GM19395 (cell line): ENCODE data around the gene ATP11A.
"Not testable (repeated sequence)": the region's sequence is repeated elsewhere in the genome, so short reads cannot be mapped to it uniquely, and the experiment has no call there.

Source experiments
- ATAC-seq: cut with Tn5 transposase; IDR thresholded peaks from one replicate; pipeline ENCODE4 v1.9.1; 2021; ENCODE audit warnings: mild to moderate bottlenecking, moderate library complexity; ENCODE audit not compliant: unreplicated experiment

The ATP11A gene

DNA sequence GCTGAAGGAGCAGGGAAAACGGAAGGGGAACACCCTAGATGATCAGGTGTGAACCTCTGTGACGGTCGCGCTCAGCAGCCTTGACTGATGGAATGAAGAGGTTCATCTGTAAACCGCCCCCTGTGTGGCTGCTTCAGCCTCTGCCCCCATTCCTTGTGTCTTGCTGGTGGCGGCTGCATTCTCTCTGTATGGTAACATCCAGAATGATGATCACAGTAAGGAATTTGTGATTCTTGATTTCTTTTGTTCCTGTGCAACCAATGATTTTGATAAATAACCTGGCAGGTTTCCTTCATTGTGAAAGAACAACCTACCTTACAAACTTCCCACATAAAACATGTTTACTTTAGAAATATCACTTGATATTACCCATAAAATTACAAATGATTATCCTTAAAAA is 160.4 kb downstream of the ATP11A start:
- ATAC-seq, result no peak

DNA sequence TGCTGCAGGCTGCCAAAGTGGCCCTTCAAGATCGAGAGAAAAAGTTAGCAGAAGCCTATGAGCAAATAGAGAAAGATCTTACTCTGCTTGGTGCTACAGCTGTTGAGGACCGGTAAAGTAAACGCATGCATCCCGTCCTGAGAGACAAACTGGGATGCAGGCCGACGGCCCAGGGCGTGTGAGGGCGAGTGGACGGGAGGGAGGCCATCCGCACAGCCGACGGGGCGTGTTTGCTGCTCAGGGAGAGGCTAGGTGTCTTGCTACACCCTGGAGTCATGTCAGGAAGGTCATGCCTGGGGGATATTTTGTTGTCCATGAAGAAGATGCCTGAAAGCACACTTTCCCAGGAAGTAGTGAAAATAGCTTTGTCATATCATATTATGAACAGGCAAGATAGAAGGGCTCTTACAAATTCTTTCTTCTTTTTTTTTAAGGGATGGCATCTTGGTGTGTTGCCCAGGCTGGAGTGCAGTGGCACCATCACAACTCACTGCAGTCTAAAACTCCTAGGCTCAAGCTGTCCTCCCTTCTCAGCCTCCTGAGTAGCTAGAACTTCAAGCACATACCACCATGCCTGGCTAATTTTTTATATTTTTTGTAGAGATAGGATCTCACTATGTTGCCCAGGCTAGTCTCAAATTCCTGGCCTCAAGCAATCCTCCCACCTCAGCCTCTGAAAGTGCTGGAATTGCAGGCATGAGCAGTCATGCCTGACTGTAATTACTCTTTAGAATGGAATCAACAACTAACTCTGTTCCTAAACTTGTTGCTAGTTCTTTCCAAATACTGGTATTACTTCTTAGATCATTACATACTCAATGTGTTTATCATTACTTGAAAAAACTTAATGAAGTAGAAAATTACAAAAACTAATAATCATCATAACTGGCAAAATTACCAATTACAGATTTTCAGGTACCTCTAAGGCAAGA is 161.5 kb downstream of the ATP11A start:
- ATAC-seq, result no peak

DNA sequence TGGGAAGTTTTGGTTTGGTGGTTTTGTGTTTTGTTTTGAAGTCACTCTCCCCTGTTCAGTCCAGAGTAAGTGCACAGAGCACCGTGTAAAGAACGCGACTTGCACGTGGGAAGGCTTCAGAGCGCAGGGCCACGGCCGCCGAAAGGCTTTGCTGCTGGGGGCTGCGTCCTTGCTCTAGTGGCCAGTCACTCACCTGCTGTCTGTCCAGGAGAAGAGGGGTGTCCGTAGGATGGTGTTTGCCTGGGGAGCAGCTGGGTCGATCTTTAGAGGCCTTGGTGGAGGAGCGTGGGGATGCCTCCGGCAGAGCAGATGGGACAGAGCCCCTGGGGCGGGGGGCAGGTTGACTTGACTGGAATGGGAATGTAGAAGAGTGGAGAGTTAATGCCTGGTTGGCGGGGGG is 162.6 kb downstream of the ATP11A start:
- no peak for ATAC-seq

DNA sequence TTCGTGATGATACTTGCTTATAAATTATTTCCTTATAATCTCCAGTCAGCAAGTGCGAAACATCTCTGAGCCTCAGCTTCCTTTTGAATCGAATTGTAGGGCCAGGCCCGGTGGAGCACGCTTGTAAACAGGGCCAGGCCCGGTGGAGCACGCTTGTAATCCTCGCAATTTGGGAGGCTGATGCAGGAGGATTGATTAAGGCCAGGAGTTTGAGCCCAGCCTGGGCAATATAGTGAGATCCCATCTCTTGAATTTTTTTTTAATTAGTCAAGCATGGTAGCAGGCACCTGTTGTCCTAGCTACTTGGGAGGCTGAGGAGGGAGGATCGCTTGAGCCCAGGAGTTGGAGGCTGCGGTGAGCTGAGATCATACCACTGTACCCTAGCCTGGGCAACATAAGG is 163.0 kb downstream of the ATP11A start:
- no peak for ATAC-seq

DNA sequence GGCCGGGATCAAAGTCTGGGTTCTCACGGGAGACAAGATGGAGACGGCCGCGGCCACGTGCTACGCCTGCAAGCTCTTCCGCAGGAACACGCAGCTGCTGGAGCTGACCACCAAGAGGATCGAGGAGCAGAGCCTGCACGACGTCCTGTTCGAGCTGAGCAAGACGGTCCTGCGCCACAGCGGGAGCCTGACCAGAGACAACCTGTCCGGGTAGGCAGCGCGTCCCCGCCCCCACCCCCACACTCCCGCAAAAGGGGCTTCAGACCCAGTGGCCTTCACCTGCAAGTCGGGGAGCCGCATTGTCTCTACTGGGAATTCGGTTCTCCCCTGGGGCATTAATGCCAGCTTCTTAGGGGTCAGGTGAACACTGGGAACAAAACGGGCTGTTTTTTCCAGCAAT is 164.5 kb downstream of the ATP11A start:
- no peak for ATAC-seq

DNA sequence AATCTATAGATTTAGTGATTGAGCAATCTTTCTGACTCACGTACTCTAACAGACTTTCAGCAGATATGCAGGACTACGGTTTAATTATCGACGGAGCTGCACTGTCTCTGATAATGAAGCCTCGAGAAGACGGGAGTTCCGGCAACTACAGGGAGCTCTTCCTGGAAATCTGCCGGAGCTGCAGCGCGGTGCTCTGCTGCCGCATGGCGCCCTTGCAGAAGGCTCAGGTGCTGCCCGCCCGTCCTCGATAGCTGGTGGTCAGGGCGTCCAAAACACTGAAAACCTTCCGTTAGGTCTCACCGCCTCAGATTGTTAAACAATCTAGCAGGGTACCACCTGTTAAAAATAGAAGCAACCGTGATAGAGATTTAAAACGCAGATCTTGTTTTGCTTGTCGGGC is 166.0 kb downstream of the ATP11A start:
- ATAC-seq, result no peak

DNA sequence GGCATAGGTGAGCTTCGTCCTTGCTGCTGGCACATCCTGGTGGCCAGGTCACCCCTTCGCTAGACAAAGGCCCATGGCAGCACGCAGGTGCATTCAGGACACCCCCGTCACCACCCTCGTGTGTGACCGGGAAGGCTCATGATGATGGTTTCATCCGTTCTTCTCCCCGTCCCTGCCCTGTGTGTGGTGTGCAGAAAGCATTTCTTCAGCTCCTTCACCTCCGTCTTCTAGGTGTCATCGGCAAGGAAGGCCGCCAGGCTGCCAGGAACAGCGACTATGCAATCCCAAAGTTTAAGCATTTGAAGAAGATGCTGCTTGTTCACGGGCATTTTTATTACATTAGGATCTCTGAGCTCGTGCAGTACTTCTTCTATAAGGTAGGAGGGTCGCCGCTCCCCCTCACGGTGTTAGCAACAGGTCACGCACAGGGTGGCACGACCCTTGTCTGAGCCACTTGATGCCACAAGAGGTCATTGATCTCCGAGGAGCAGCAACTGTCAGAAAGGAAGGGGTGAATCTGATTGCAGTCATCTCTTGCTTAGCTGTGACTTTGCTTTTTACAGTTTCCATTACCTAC is 168.2 kb downstream of the ATP11A start:
- no peak for ATAC-seq

DNA sequence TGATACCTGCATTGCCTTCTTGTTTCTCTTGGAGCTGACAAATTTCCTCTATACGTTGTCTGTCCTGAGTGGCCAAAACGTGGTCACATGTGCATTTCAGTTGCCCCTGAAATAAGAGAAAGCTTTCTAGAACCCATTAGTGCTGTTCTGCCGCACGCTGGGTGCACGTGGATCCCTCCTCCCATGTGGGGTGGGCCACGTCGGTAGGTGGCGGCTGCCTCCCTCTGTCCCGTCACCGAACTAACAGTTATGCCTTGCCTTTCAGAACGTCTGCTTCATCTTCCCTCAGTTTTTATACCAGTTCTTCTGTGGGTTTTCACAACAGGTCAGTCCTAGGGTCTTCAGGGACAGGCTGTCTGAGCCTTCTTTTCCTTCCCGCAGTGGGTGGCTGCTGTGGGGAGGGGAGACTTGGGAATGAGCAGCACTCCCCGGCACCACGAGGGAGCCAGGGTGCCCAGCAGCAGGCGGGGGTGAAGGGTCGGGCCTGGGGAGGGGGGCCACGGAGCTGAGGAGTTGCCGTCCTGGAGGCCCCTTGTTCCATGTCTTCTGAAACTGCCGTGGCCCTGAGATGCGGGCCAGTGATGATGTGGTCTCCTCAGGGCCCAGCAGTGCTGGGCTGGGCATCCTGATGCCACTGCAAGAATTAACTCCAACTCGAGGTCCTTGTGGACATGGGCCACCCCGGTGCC is 169.4 kb downstream of the ATP11A start:
- no peak for ATAC-seq

DNA sequence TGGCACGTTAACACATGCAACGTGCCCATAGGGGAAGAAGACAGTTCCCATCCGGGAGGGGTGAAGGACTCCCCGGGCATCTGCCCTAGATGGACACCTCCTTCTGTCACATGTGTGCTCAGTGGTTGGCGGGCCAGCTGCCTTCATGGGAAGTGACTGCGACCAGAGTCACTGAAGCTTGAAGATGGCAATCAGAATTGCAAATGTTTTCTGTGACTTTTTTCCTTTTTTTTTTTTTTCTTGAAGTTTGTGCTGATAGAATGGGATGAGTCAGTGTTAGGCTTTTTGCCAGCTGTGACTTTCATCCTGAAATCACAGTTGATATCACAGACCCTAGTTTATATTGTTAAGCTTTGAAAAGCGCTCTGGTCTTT is 170.0 kb downstream of the ATP11A start:
- no peak for ATAC-seq

DNA sequence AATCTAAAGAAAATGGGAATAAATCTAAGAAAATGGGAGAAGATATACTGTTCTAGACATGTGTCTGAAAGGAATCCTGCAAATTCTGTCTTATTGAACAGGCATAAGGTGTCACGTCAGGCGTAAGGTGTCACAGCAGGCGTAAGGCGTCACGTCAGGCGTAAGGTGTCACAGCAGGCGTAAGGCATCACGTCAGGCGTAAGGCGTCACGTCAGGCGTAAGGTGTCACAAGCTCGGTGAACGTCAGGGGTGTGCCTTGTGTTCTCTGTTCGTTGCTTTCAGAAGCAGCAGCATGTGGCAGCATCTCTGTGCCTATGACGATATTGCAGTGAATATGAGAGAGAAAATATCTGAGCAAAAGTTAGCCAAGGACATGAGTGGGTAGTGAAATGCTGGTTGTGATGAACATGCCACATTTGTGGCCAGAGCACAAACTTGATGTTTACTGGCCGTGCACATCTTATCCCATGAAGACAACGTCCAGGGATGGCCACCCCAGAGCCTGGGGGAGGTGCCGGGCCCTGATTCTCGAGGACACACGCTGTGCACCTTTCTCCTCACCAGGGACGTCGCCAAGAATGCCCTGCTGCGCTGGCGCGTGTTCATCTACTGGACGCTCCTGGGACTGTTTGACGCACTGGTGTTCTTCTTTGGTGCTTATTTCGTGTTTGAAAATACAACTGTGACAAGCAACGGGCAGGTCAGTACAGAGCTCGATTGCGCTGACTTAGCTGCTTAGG is 172.2 kb downstream of the ATP11A start:
- ATAC-seq, result no peak

DNA sequence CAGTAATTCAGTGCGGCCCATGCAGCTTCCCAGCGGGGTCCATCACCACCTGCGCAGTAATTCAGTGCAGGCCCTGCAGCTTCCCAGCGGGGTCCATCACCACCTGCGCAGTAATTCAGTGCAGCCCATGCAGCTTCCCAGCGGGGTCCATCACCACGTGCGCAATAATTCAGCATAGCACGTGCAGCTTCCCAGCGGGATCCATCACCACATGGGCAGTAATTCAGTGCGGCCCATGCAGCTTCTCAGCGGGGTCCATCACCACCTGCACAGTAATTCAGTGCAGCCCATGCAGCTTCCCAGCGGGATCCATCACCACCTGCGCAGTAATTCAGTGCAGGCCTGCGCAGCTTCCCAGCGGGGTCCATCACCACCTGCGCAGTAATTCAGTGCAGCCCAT is 173.5 kb downstream of the ATP11A start:
- ATAC-seq, result not testable (repeated sequence)

DNA sequence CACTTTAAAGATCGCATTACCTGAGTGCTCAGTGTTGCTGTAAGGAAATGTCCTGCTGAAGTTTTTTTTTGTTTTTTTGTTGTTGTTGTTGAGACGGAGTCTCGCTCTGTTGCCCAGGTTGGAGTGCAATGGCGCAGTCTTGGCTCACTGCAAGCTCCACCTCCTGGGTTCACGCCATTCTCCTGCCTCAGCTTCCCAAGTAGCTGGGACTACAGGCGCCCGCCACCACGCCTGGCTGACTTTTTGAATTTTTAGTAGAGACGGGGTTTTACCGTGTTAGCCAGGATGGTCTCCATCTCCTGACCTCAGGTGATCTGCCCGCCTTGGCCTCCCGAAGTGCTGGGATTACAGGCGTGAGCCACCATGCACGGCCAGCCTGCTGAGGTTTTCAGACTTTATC is 175.6 kb downstream of the ATP11A start:
- not testable (repeated sequence) for ATAC-seq

DNA sequence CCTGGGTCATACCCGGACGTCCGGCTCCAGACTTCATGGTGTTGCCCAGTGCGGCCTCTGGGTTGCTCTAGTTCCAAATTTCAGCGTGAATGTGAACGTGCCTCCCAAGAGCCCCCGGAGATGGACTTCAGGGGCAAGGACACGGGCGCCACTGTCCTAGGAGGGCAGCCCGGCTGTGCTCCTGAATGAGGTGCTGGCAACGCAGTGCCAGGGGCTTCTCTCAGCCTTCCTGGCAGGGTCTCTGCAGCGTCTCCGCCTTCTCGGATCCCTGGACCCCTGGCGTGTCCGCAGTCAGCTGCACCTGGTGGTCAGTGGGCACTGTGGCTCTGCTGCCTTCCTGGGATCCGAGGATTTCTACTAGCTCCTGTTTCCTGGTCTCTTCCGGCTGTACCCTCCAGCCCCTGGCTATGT is 177.5 kb downstream of the ATP11A start:
- ATAC-seq, result no peak

DNA sequence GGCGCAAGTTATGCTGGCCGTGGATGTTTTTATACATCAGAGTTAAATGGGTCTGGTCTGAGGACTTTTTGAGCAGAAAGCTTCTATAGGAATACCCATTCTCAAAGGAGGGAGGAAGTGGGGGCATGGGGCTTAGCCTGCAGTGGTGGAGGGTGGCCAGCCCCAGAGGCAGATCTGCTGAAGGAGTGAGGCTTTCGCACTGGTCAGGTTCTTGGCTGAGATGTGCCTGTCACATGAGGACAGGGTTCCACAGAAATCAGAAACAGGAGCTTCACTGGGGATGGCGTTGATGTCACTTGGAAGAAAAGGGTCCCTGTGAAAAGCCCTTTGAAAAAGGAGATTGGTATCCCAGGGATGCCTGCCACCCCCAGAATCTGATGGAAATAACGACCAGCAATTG is 178.5 kb downstream of the ATP11A start:
- ATAC-seq, result no peak

DNA sequence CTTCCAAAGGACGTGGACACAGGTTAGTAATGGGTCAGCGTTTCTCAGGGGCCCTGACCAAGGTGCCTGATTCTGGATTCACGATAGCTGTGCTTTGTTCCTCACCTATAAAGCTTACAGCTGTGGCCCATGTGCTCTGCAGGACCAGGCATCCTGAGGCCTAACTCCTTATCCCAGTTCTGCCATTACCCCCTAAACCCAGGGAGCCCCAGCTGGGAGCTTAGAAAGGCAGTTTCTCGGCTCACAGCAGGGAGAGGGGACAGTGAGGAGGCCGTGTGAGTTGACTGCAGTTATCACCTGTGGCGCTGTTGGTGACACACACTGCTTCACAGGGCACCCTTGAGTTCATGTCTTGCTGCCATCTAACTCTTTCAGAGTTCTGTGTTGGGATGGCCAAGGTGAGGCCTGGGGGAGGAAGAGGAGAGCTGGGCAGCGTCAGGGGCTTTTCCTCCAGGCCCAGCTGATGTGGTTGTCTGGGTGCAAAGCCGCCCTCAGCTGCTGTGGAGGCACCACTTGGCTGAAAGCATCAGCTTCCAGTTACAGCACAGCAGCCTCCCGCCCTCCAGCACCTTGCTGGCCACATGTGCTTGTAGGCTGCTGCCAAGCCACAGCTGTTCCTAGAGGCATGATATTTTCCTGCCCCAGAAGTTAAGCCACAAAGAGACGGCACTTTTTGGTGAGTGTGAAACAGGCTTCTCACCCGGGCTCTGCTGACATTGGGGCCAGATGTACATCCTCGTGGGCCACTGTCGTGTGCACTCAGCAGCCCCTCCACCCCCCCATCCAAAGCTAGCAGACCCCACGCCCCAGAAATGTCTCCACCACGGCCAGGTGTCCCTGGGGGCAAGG is 179.6 kb downstream of the ATP11A start:
- ATAC-seq, result no peak

DNA sequence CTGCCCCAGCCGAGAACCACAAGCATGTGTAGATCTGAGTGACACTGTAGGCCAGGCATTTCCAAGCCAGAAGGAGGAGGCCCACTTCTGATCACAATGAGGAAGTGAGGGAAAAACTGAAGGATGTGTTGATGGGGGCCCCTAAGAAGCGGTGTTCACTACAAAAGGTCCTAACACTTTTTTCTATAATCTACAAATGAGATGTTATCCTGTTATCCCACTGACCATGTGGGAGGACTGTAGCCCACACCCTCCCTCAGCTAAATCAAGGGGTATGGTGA is 180.2 kb downstream of the ATP11A start:
- no peak for ATAC-seq

DNA sequence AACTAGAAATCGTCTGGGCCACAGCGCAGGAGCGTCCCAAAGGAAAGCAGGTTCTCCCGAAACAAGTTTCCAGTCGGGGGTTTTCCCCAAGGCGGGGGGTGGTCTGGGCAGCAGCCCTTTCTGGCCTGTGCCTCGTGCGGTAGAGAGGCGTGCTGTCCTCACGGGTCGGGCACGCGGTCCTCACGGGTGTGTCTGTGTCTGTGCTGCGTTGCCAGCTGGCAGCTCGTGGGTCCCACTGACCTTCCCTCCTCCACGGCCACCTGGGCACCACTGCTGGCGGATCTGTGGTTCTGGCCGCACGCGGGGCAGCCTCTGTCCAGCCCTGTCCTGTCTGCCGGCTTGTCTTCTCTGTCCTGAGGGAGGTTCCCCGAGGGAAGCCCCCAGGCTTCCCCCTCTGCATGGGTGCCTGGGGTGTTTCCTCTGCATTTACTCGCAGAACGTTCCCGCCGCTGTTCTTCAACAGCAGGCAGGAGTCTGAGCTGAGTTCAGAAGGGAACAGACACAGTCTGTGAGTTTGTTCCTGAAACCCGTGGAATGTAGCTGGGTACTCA is 181.0 kb downstream of the ATP11A start:
- ATAC-seq, result no peak

DNA sequence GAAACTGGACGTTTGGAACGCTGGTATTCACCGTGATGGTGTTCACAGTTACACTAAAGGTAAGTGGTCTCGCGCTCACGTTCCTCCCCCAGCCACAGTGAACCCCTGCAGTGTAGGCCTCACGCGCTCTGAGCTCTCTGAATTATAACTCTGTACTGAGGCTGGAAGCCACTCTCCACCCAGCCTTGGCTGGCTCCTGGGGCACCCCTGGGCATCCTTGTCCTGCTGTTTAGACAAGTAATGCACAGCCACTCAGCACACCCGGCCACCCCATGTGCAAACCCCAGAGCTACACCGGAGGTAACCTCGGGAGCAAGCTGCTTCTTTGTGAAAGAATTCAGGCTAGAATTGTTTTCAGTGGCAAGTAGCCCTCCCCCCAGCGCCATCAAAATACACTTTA is 181.9 kb downstream of the ATP11A start:
- no peak for ATAC-seq

DNA sequence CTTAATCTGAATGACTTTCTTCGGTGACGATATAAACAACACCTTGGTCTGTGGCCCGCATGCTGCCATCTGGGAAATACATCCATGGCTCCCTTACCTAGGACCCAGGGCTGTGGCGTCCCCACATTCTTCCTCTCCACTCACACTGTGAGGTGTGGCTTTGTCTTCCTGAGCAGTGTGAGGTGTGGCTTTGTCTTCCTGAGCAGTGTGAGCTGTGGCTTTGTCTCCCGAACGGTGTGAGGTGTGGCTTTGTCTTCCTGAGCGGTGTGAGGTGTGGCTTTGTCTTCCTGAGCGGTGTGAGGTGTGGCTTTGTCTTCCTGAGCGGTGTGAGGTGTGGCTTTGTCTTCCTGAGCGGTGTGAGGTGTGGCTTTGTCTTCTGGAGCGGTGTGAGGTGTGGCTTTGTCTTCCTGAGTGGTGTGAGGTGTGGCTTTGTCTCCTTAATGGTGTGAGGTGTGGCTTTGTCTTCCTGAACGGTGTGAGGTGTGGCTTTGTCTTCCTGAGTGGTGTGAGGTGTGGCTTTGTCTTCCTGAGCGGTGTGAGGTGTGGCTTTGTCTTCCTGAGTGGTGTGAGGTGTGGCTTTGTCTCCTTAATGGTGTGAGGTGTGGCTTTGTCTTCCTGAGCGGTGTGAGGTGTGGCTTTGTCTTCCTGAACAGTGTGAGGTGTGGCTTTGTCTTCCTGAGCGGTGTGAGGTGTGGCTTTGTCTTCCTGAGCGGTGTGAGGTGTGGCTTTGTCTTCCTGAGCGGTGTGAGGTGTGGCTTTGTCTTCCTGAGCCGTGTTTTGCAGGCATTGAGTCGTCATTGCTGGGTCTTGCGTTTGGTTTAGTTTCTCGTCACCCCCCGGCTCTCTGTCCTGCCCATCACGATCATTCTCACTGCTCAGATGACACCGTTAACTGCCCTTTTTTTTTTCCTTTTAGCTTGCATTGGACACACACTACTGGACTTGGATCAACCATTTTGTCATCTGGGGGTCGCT is 183.1 kb downstream of the ATP11A start:
- ATAC-seq, result peak; percentile 45
